AG04450 (cell line): Measurements from ENCODE around the gene LRP1B. TPM values are rescaled to one million over a fixed set of nuclear protein-coding genes. Genes with fewer than 3 reads are reported as not detected.

ENCODE experiments used
- CTCF ChIA-PET: fragments of 300-600, 350-600 bp; formaldehyde crosslinking; extraction: SDS; loops from one replicate; lab custom pipeline; 2022; ENCODE audit warnings: antibody characterized with exemption, inconsistent platforms; lab: Charles Lee
- POLR2A ChIA-PET: fragments of 350-600 bp; formaldehyde crosslinking; extraction: SDS; loops from one replicate; lab custom pipeline; 2021; ENCODE audit warnings: antibody characterized with exemption, inconsistent platforms; lab: Yijun Ruan, JAX
- DNase-seq: peaks from one replicate; pipeline ENCODE4 v3.0.0-alpha.2; 2011; ENCODE audit warnings: low read depth, low spot score
- H3K27ac ChIP-seq: one replicate; pipeline ENCODE4 v1.5.1; 2012; ENCODE audit warnings: low read depth, low read length, control low read depth
- H3K27me3 ChIP-seq: one replicate; pipeline ENCODE4 v1.6.0; 2012; ENCODE audit warnings: low read length; ENCODE audit not compliant: control insufficient read depth, insufficient read depth
- H3K4me3 ChIP-seq: 2 replicates; pipeline ENCODE4 v1.5.1; 2011; ENCODE audit warnings: mild to moderate bottlenecking, low read depth, low read length, control low read depth
- H3K9me3 ChIP-seq: 2 replicates; pipeline ENCODE4 v1.5.1; 2012; ENCODE audit warnings: low read length; ENCODE audit not compliant: control insufficient read depth, insufficient read depth
- CTCF ChIP-seq: IDR thresholded peaks from 2 replicates; pipeline ENCODE4 v1.5.1; 2011; ENCODE audit warnings: low read depth, low read length, control low read depth, inconsistent platforms
- polyA plus RNA-seq: library from polyadenylated mRNA; depleted of rRNA; stranded (reverse); fragments of >200 nt; gene quantifications from 2 replicates; pipeline ENCODE4 v1.2.3, GENCODE V29; 2011

LRP1B gene
- polyA plus RNA-seq, 1 experiment: 0.15 TPM

- Histone ChIP-seq H3K4me3 (no peak overlapping the region), H3K27me3 (no peaks in the 10 kb centered on the region), H3K9me3 (no peaks in the 10 kb centered on the region), H3K27ac (no peak overlapping the region)
- CTCF ChIA-PET: interaction anchor here (1.3 kb wide), 1 partner anchor 237 kb away, joined by 3 read pairs; no protein-coding TSS in a partner anchor
- no peak for DNase-seq
- no peak for TF ChIP-seq CTCF
- POLR2A ChIA-PET: no interaction called here
Measured at GRCh38 chr2:141317986-141318385, 812.8 kb downstream of the LRP1B start.

GRCh38 chr2:141316606-141317005 lies 814.2 kb downstream of the LRP1B start:
- H3K4me3 ChIP-seq: no peak overlapping the region
- no peaks in the 10 kb centered on the region for H3K27me3 ChIP-seq
- H3K27ac ChIP-seq: no peak overlapping the region
- POLR2A ChIA-PET: no interaction called here
- CTCF ChIA-PET: no interaction called here
- no peak for TF ChIP-seq CTCF
- no peak for DNase-seq
- H3K9me3 ChIP-seq: no peaks in the 10 kb centered on the region

- H3K27me3 ChIP-seq: no peaks in the 10 kb centered on the region
- POLR2A ChIA-PET: no interaction called here
- TF ChIP-seq CTCF: no peak
- no peak overlapping the region for H3K4me3 ChIP-seq
- CTCF ChIA-PET: no interaction called here
- DNase-seq: no peak
- H3K27ac ChIP-seq: no peak overlapping the region
- no peaks in the 10 kb centered on the region for H3K9me3 ChIP-seq
Measured at GRCh38 chr2:141316103-141316502, 814.7 kb downstream of the LRP1B start.

GRCh38 chr2:141313972-141314371 lies 816.8 kb downstream of the LRP1B start:
- POLR2A ChIA-PET: no interaction called here
- no peak for DNase-seq
- no peak for TF ChIP-seq CTCF
- H3K27ac ChIP-seq: no peak overlapping the region
- no peak overlapping the region for H3K4me3 ChIP-seq
- H3K27me3 ChIP-seq: no peaks in the 10 kb centered on the region
- CTCF ChIA-PET: no interaction called here
- H3K9me3 ChIP-seq: no peaks in the 10 kb centered on the region

GRCh38 chr2:141311430-141311829 lies 819.4 kb downstream of the LRP1B start:
- ChIA-PET CTCF (no interaction called here), POLR2A (no interaction called here)
- Histone ChIP-seq H3K4me3 (no peak overlapping the region), H3K27me3 (no peaks in the 10 kb centered on the region), H3K27ac (no peak overlapping the region), H3K9me3 (no peaks in the 10 kb centered on the region)
- TF ChIP-seq CTCF: no peak
- DNase-seq: no peak
